Peyer's patch (tissue), 4 donors: ENCODE results near the gene CCL26. TPM values are rescaled to one million over a fixed set of nuclear protein-coding genes. Genes with fewer than 3 reads are reported as not detected.

ENCODE experiments used
- DNase-seq, 3 donors: peaks; one replicate each; pipeline ENCODE4 v3.0.0-alpha.2; 2017 to 2019
- H3K27ac ChIP-seq, 4 donors: fragments of 200-600 bp; sonication (generic); one replicate each; pipeline ENCODE4 v1.5.1; 2016 to 2019
- H3K27me3 ChIP-seq, 2 donors: fragments of 200-600 bp; sonication (generic); one replicate each; pipeline ENCODE4 v1.5.1; 2019
- H3K36me3 ChIP-seq, 3 donors: fragments of 200-600 bp; sonication (generic); one replicate each; pipeline ENCODE4 v1.5.1; 2016 to 2019
- H3K4me1 ChIP-seq, 4 donors: fragments of 200-600 bp; sonication (generic); one replicate each; pipeline ENCODE4 v1.5.1; 2016 to 2019
- H3K4me3 ChIP-seq, 4 donors: fragments of 200-600 bp; sonication (generic); 1 replicate in 3 of 4; 2 replicates in 1 of 4; pipeline ENCODE4 v1.5.1; 2016 to 2019; ENCODE audit warnings: mild to moderate bottlenecking in 1 of 4
- H3K9me3 ChIP-seq, 4 donors: fragments of 200-600 bp; sonication (generic); one replicate each; pipeline ENCODE4 v1.5.1; 2016 to 2019; ENCODE audit warnings: mild to moderate bottlenecking in 1 of 4
- POLR2A ChIP-seq, 2 donors: fragments of 450-650 bp; IDR thresholded peaks; one replicate each; pipeline ENCODE4 v1.5.1; 2017; ENCODE audit warnings: antibody characterized with exemption in 2 of 2, mild to moderate bottlenecking in 2 of 2, moderate library complexity in 2 of 2
- total RNA-seq, 4 donors: library from RNA; depleted of rRNA; stranded (reverse); fragments of >200 nt; gene quantifications; one replicate each; pipeline ENCODE4 v1.1.0, GENCODE V29; 2016
- TF ChIP-seq, protein P1 (sequence below), 6 experiments: fragments of 450-650 bp in 4 of 6; fragments of 200-600 bp in 2 of 6; sonication (generic) in 1 of 6; IDR thresholded peaks; one replicate each; pipeline ENCODE4 v1.5.1; 2017 to 2019; ENCODE audit warnings: antibody characterized with exemption in 6 of 6, mild to moderate bottlenecking in 3 of 6, moderate library complexity in 1 of 6

CCL26 gene
- total RNA-seq, 4 donors from 2014 or later, result not detected

DNA sequence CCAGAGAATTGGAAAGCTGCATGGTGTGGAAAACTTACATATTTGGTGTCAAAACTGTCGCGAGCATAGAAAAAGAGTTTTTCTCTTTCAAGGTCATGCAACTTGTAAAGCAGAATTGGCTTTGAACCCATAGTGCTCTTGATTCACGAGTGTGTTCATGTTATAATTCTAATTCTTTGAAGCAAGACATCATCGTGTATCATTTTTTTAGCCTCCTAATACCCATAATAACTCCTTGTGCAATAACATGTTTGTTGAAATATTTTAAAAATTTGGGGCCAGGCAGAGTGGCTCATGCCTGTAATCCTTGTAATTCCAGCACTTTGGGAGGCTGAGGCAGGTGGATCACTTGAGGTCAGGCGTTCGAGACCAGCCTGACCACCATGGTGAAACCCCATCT, 37.4 kb upstream of the CCL26 start:
- TF ChIP-seq, protein P1, sequence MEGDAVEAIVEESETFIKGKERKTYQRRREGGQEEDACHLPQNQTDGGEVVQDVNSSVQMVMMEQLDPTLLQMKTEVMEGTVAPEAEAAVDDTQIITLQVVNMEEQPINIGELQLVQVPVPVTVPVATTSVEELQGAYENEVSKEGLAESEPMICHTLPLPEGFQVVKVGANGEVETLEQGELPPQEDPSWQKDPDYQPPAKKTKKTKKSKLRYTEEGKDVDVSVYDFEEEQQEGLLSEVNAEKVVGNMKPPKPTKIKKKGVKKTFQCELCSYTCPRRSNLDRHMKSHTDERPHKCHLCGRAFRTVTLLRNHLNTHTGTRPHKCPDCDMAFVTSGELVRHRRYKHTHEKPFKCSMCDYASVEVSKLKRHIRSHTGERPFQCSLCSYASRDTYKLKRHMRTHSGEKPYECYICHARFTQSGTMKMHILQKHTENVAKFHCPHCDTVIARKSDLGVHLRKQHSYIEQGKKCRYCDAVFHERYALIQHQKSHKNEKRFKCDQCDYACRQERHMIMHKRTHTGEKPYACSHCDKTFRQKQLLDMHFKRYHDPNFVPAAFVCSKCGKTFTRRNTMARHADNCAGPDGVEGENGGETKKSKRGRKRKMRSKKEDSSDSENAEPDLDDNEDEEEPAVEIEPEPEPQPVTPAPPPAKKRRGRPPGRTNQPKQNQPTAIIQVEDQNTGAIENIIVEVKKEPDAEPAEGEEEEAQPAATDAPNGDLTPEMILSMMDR (IDR thresholded peaks at IDR 0.05), result no peak
- TF ChIP-seq POLR2A (IDR thresholded peaks at IDR 0.05), result no peak
- Histone ChIP-seq H3K4me3 (no peak overlapping the region), H3K4me1 (no peaks in the 10 kb centered on the region), H3K36me3 (no peaks in the 10 kb centered on the region), H3K27me3 (no peaks in the 10 kb centered on the region), H3K9me3 (peaks cover 0 to 12% (median 4%) of the 10 kb centered on the region in 4 donors), H3K27ac (no peak overlapping the region)
- DNase-seq, result no peak

DNA sequence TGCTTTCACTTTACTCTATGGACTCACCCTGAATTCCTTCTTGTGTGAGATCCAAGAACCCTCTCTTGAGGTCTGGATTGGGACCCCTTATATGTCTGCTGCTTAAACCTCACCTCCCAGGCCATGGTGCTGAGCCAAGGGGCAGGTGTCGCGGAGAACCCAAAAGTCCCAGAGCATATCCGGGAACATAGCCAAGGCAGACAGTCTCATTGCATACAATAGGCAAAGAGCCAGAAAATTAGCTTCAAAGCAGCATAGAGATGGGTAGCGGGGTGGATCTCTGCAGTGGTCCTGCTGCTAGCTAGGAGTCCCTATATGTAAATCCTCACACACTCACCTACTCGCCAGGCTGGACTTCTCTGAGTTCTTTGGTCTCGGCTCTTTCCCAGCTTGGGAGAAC, 36.1 kb upstream of the CCL26 start:
- Histone ChIP-seq H3K27ac (no peak overlapping the region), H3K36me3 (no peaks in the 10 kb centered on the region), H3K4me1 (no peaks in the 10 kb centered on the region), H3K9me3 (peaks cover 0 to 12% (median 4%) of the 10 kb centered on the region in 4 donors), H3K4me3 (no peak overlapping the region), H3K27me3 (no peaks in the 10 kb centered on the region)
- TF ChIP-seq, protein P1 (IDR thresholded peaks at IDR 0.05), result no peak
- TF ChIP-seq POLR2A (IDR thresholded peaks at IDR 0.05), result no peak
- no peak for DNase-seq

DNA sequence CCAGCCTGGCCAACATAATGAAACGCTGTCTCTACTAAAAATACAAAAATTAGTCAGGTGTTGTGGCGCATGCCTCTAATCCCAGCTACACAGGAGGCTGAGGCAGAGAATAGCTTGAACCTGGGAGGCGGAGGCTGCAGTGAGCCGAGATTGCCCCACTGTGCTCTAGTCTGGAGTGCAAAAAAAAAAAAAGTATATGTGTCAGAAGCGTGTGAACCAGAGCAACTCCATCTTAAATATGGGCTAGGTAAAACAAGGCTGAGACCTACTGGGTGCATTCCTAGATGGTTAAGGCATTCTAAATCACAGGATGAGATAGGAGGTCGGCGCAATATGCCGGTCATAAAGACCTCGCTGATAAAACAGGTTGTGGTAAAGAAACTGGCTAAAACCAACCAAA, 35.4 kb upstream of the CCL26 start:
- H3K36me3 ChIP-seq, result no peaks in the 10 kb centered on the region
- H3K27me3 ChIP-seq, result no peaks in the 10 kb centered on the region
- peaks cover 0 to 12% (median 4%) of the 10 kb centered on the region in 4 donors for H3K9me3 ChIP-seq
- no peak for DNase-seq
- no peak overlapping the region for H3K4me3 ChIP-seq
- no peak overlapping the region for H3K27ac ChIP-seq
- TF ChIP-seq POLR2A (IDR thresholded peaks at IDR 0.05), result no peak
- TF ChIP-seq, protein P1 (IDR thresholded peaks at IDR 0.05), result no peak
- H3K4me1 ChIP-seq, result no peaks in the 10 kb centered on the region

DNA sequence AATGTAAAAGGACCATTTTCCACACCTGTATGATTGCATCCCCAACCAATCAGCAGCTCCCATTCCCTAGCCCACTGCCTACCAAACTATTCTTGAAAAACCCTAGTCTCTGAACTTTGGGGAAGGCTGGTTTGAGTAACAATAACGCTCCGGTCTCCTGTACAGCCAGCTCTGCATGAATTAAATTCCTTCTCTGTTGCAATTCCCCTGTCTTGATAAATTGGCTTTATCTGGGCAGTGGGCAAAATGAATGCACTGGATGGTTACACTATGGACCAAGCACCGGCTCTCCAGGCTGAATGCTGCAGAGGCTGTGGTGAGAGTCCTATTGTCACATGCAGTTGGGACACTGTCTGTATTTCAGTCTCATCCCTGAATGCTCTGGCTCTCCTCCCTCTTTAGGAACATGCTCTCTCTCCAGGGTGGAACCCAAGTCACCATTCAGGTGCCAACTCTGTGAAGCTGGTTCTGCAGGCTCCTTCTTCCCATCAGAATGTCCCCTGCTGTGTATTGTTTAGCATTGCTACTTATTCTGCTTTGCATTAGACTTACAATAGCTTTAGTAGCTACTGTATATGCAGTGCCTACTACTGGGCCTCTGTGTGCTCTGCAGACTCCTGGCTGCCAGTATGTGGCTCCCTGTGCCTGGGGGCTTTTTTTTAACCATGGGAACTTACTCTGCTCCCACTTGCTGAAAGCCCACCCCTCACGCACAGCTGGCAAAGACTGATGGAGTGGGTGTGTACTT, 34.7 kb upstream of the CCL26 start:
- no peak for DNase-seq
- Histone ChIP-seq H3K27me3 (no peaks in the 10 kb centered on the region), H3K4me1 (no peaks in the 10 kb centered on the region), H3K9me3 (peaks cover 0 to 12% (median 4%) of the 10 kb centered on the region in 4 donors), H3K27ac (no peak overlapping the region), H3K4me3 (no peak overlapping the region), H3K36me3 (no peaks in the 10 kb centered on the region)
- TF ChIP-seq POLR2A (IDR thresholded peaks at IDR 0.05), result no peak
- TF ChIP-seq, protein P1 (IDR thresholded peaks at IDR 0.05), result no peak

DNA sequence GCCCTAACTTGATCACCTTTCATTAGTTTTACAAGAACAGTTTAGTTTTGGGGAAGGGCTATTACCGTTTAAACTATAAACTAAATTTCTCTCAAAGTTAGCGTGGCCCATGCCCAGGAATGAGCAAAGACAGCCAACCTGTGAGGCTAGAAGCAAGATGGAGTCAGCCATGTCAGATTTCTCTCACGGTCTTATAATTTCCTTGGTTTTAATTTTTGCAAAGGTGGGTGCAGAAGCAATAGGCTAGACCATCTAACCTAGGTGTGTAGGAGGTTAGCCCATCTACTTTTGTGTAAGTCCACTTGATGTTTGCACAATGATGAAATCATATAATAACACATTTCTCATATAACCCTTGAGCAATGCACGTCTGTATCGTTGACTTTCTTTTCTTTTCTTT, 32.7 kb upstream of the CCL26 start:
- Histone ChIP-seq H3K27me3 (no peaks in the 10 kb centered on the region), H3K4me3 (no peak overlapping the region), H3K36me3 (no peaks in the 10 kb centered on the region), H3K27ac (no peak overlapping the region), H3K4me1 (no peaks in the 10 kb centered on the region), H3K9me3 (peaks cover 0 to 12% (median 4%) of the 10 kb centered on the region in 4 donors)
- DNase-seq, result no peak
- TF ChIP-seq, protein P1 (IDR thresholded peaks at IDR 0.05), result no peak
- no peak for TF ChIP-seq POLR2A (IDR thresholded peaks at IDR 0.05)
